ENCODE results near the gene OR2AG2.

Gene OR2AG2

GRCh38 chr11:6757373-6757967, 14.3 kb downstream of the OR2AG2 start:
- Histone ChIP-seq H3K9me3 (ENCODE audit: low read length) (no peaks in the 10 kb centered on the region), H3K4me3 (ENCODE audit: low read length) (no peak overlapping the region), H3K36me3 (ENCODE audit: insufficient read depth, low read length) (no peaks in the 10 kb centered on the region), H3K4me1 (ENCODE audit: insufficient read depth, low read length) (no peaks in the 10 kb centered on the region), H2AFZ (ENCODE audit: low read depth, low read length) (no peak overlapping the region), H3K27me3 (ENCODE audit: insufficient read depth, low read length) (no peaks in the 10 kb centered on the region)

GRCh38 chr11:6755953-6756347, 15.8 kb downstream of the OR2AG2 start:
- no peaks in the 10 kb centered on the region for H3K9me3 ChIP-seq (ENCODE audit: low read length)
- H2AFZ ChIP-seq (ENCODE audit: low read depth, low read length), result no peak overlapping the region
- H3K27me3 ChIP-seq (ENCODE audit: insufficient read depth, low read length), result no peaks in the 10 kb centered on the region
- no peak overlapping the region for H3K4me3 ChIP-seq (ENCODE audit: low read length)
- H3K4me1 ChIP-seq (ENCODE audit: insufficient read depth, low read length), result no peaks in the 10 kb centered on the region
- no peaks in the 10 kb centered on the region for H3K36me3 ChIP-seq (ENCODE audit: insufficient read depth, low read length)

DNA sequence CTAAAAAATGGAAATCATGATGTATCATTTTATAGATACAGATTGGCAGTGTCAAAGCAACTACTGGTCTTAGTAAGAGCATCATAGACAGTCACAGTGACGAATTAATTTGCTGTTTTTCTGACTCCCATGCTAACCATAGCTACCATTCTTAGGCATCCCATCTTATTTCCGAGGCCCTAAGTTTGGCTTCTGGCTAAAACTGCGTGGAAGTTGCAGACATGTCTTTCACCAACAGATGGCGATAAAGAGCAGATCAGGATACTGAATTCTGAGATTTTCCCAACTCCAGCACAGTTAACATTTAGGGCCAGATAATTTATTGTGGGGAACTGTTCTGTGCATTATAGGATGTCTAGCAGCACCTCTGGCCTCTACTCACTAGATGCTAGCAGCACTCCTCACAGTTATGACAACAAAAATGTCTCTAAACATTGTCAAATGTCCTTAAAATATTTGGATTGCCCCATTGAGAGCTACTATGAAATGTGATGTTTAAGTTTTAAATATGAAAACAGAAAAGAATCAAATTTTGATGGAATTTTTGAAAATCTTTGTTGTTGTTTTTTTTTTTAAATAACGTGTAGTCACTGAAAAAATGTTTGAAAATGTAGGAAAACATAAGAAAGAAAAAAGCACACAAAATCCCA, 16.3 kb downstream of the OR2AG2 start:
- Histone ChIP-seq H3K9me3 (ENCODE audit: low read length) (no peaks in the 10 kb centered on the region), H3K4me3 (ENCODE audit: low read length) (no peak overlapping the region), H3K36me3 (ENCODE audit: insufficient read depth, low read length) (no peaks in the 10 kb centered on the region), H2AFZ (ENCODE audit: low read depth, low read length) (no peak overlapping the region), H3K27me3 (ENCODE audit: insufficient read depth, low read length) (no peaks in the 10 kb centered on the region), H3K4me1 (ENCODE audit: insufficient read depth, low read length) (no peaks in the 10 kb centered on the region)

- Histone ChIP-seq H2AFZ (ENCODE audit: low read depth, low read length) (no peak overlapping the region), H3K9me3 (ENCODE audit: low read length) (no peaks in the 10 kb centered on the region), H3K4me3 (ENCODE audit: low read length) (no peak overlapping the region), H3K27me3 (ENCODE audit: insufficient read depth, low read length) (no peaks in the 10 kb centered on the region), H3K4me1 (ENCODE audit: insufficient read depth, low read length) (no peaks in the 10 kb centered on the region), H3K36me3 (ENCODE audit: insufficient read depth, low read length) (no peaks in the 10 kb centered on the region)
Observed at GRCh38 chr11:6747097-6747668, 24.6 kb downstream of the OR2AG2 start.

DNA sequence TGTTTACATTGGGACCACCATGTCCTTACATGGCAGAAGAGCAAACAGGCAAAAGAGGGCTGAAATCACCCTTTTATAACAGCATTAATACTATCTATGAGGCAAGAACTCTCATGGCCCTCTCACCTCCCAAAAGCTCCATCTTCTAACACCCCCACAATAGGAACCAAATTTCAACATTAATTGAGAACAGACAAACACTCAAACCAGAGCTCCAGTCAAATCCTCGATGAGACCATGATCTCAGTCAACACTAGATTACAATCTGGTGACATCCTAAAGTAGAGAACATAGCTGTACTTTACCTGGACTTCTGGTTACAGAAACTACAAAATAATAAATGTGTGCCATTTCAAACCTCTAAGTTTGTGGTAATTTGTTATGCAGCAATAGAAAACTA, 25.1 kb downstream of the OR2AG2 start:
- Histone ChIP-seq H3K36me3 (ENCODE audit: insufficient read depth, low read length) (no peaks in the 10 kb centered on the region), H3K9me3 (ENCODE audit: low read length) (no peaks in the 10 kb centered on the region), H2AFZ (ENCODE audit: low read depth, low read length) (no peak overlapping the region), H3K4me1 (ENCODE audit: insufficient read depth, low read length) (no peaks in the 10 kb centered on the region), H3K27me3 (ENCODE audit: insufficient read depth, low read length) (no peaks in the 10 kb centered on the region), H3K4me3 (ENCODE audit: low read length) (no peak overlapping the region)

DNA sequence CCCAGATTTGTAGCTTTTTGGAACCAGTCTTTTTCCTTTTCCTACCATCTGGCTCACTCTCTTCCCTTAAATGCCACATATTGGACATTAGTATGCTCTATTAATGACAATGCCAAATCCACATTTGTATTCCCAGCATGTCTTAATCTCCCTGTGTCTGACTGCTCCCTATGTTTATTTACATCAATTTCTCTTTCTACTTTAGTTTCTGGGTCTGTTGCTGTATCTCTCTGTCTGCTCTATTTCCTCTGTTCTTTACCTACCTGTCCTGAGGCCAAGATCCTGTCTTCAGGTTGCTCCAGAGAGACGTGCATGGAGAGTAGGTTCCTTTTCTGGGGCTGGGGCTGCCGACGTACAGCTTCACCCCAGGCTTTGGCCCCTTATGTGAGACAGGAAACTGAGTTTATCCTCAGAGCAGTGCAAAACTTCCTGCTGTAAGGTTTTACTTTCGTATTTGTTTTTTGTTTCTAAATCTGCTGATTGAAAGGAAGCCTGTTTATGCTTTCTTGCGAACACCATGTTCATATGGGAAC, 25.6 kb downstream of the OR2AG2 start:
- H3K4me1 ChIP-seq (ENCODE audit: insufficient read depth, low read length), result no peaks in the 10 kb centered on the region
- H3K4me3 ChIP-seq (ENCODE audit: low read length), result no peak overlapping the region
- H3K36me3 ChIP-seq (ENCODE audit: insufficient read depth, low read length), result no peaks in the 10 kb centered on the region
- H2AFZ ChIP-seq (ENCODE audit: low read depth, low read length), result no peak overlapping the region
- H3K27me3 ChIP-seq (ENCODE audit: insufficient read depth, low read length), result no peaks in the 10 kb centered on the region
- no peaks in the 10 kb centered on the region for H3K9me3 ChIP-seq (ENCODE audit: low read length)

GRCh38 chr11:6745465-6746015, 26.2 kb downstream of the OR2AG2 start:
- Histone ChIP-seq H3K4me3 (ENCODE audit: low read length) (no peak overlapping the region), H3K27me3 (ENCODE audit: insufficient read depth, low read length) (no peaks in the 10 kb centered on the region), H3K9me3 (ENCODE audit: low read length) (no peaks in the 10 kb centered on the region), H2AFZ (ENCODE audit: low read depth, low read length) (no peak overlapping the region), H3K4me1 (ENCODE audit: insufficient read depth, low read length) (no peaks in the 10 kb centered on the region), H3K36me3 (ENCODE audit: insufficient read depth, low read length) (no peaks in the 10 kb centered on the region)

- Histone ChIP-seq H3K9me3 (ENCODE audit: low read length) (no peaks in the 10 kb centered on the region), H3K27me3 (ENCODE audit: insufficient read depth, low read length) (no peaks in the 10 kb centered on the region), H3K4me1 (ENCODE audit: insufficient read depth, low read length) (no peaks in the 10 kb centered on the region), H2AFZ (ENCODE audit: low read depth, low read length) (no peak overlapping the region), H3K4me3 (ENCODE audit: low read length) (no peak overlapping the region), H3K36me3 (ENCODE audit: insufficient read depth, low read length) (no peaks in the 10 kb centered on the region)
Observed at GRCh38 chr11:6745018-6745417, 26.8 kb downstream of the OR2AG2 start.

DNA sequence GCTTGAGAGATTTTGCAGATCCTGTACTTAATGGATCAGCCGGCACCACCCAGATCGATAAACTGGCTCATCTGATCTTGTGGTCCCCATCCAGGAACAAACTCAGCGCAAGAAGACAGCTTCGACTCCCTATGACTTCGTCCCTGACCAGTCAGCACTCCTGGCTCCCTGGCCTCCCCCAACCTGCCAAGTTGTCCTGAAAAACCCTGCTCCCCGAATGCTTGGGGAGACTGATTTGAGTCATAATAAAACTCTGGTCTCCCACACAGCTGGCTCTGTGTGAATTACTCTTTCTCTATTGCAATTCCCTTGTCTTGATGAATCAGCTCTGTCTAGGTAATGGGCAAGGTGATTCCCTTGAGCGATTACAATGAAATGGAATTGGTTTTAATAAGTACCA, 29.5 kb downstream of the OR2AG2 start:
- no peaks in the 10 kb centered on the region for H3K36me3 ChIP-seq (ENCODE audit: insufficient read depth, low read length)
- no peak overlapping the region for H3K4me3 ChIP-seq (ENCODE audit: low read length)
- H3K4me1 ChIP-seq (ENCODE audit: insufficient read depth, low read length), result no peaks in the 10 kb centered on the region
- no peaks in the 10 kb centered on the region for H3K9me3 ChIP-seq (ENCODE audit: low read length)
- no peak overlapping the region for H2AFZ ChIP-seq (ENCODE audit: low read depth, low read length)
- no peaks in the 10 kb centered on the region for H3K27me3 ChIP-seq (ENCODE audit: insufficient read depth, low read length)

- no peaks in the 10 kb centered on the region for H3K4me1 ChIP-seq (ENCODE audit: insufficient read depth, low read length)
- H2AFZ ChIP-seq (ENCODE audit: low read depth, low read length), result no peak overlapping the region
- no peak overlapping the region for H3K4me3 ChIP-seq (ENCODE audit: low read length)
- no peaks in the 10 kb centered on the region for H3K27me3 ChIP-seq (ENCODE audit: insufficient read depth, low read length)
- no peaks in the 10 kb centered on the region for H3K36me3 ChIP-seq (ENCODE audit: insufficient read depth, low read length)
- H3K9me3 ChIP-seq (ENCODE audit: low read length), result no peaks in the 10 kb centered on the region
Observed at GRCh38 chr11:6738590-6738989, 33.2 kb downstream of the OR2AG2 start.

DNA sequence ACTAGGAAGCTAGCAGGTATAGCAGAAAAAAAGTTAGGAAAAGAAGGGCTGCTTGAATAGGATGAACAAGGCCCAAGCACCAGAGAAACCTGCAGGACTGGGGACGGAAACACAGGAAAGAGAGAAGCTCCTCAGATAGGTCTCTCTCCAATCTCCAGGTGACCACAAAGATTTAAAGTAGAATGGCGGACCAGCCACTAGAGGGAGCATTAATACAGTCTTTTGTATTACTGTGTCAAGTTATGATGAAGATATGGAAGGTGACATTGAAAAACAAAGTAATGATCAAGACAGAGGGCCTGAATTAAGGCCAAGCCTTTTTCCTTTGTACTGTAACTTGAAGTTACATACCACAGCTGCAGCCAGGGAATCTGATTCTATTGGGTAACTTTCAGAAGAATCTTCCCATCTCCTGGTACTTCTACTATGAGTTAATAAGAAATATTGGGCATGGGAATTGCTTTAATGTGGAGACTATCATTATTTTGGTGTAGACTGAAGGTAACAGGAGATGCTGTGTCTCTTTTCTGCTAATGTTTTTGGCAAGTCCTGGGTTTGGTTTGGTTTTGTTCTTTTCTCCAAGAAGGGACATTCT, 33.8 kb downstream of the OR2AG2 start:
- H2AFZ ChIP-seq (ENCODE audit: low read depth, low read length), result no peak overlapping the region
- H3K27me3 ChIP-seq (ENCODE audit: insufficient read depth, low read length), result no peaks in the 10 kb centered on the region
- no peaks in the 10 kb centered on the region for H3K4me1 ChIP-seq (ENCODE audit: insufficient read depth, low read length)
- H3K4me3 ChIP-seq (ENCODE audit: low read length), result no peak overlapping the region
- no peaks in the 10 kb centered on the region for H3K36me3 ChIP-seq (ENCODE audit: insufficient read depth, low read length)
- no peaks in the 10 kb centered on the region for H3K9me3 ChIP-seq (ENCODE audit: low read length)

GRCh38 chr11:6736495-6737121, 35.2 kb downstream of the OR2AG2 start:
- Histone ChIP-seq H3K36me3 (ENCODE audit: insufficient read depth, low read length) (no peaks in the 10 kb centered on the region), H3K27me3 (ENCODE audit: insufficient read depth, low read length) (no peaks in the 10 kb centered on the region), H3K4me3 (ENCODE audit: low read length) (no peak overlapping the region), H3K4me1 (ENCODE audit: insufficient read depth, low read length) (no peaks in the 10 kb centered on the region), H2AFZ (ENCODE audit: low read depth, low read length) (no peak overlapping the region), H3K9me3 (ENCODE audit: low read length) (no peaks in the 10 kb centered on the region)

- no peaks in the 10 kb centered on the region for H3K4me1 ChIP-seq (ENCODE audit: insufficient read depth, low read length)
- no peak overlapping the region for H2AFZ ChIP-seq (ENCODE audit: low read depth, low read length)
- no peak overlapping the region for H3K4me3 ChIP-seq (ENCODE audit: low read length)
- H3K27me3 ChIP-seq (ENCODE audit: insufficient read depth, low read length), result no peaks in the 10 kb centered on the region
- no peaks in the 10 kb centered on the region for H3K36me3 ChIP-seq (ENCODE audit: insufficient read depth, low read length)
- H3K9me3 ChIP-seq (ENCODE audit: low read length), result no peaks in the 10 kb centered on the region
Observed at GRCh38 chr11:6735306-6735705, 36.5 kb downstream of the OR2AG2 start.

All from neuron (in vitro differentiated cells).